Mesodermal cell (in vitro differentiated cells): ENCODE results near the gene KAT7.
A peak's percentile ranks its signal among the peaks of the same experiment; 100 is the strongest.

Experiments used
- H3K27ac ChIP-seq: 2 replicates; pipeline ENCODE4 v1.7.0; 2013; ENCODE audit warnings: mild to moderate bottlenecking, low read depth, low read length, moderate library complexity; ENCODE audit not compliant: severe bottlenecking
- H3K36me3 ChIP-seq: 2 replicates; pipeline ENCODE4 v1.7.1; 2013; ENCODE audit warnings: mild to moderate bottlenecking, low read length, moderate library complexity; ENCODE audit not compliant: control insufficient read depth, insufficient read depth
- H3K4me1 ChIP-seq: one replicate; pipeline ENCODE4 v1.7.1; 2013; ENCODE audit warnings: mild to moderate bottlenecking, low read length; ENCODE audit not compliant: insufficient read depth, control insufficient read depth, poor library complexity, severe bottlenecking
- H3K4me3 ChIP-seq: 2 replicates; pipeline ENCODE4 v1.7.0; 2013; ENCODE audit warnings: low read length, control low read depth, mild to moderate bottlenecking; ENCODE audit not compliant: insufficient read depth, poor library complexity, severe bottlenecking; ENCODE audit errors: extremely low read depth
- H3K9me3 ChIP-seq: 2 replicates; pipeline ENCODE4 v1.7.1; 2013; ENCODE audit warnings: mild to moderate bottlenecking, low read length, moderate library complexity; ENCODE audit not compliant: control insufficient read depth
- WGBS, 2 experiments: methylation state at CpG; one replicate each; pipeline ENCODE4 v1.1.5; 2013; ENCODE audit warnings: missing lambda C conversion rate in 2 of 2; ENCODE audit not compliant: insufficient coverage in 2 of 2; 5-methylcytosine and 5-hydroxymethylcytosine counted together

KAT7 gene

DNA sequence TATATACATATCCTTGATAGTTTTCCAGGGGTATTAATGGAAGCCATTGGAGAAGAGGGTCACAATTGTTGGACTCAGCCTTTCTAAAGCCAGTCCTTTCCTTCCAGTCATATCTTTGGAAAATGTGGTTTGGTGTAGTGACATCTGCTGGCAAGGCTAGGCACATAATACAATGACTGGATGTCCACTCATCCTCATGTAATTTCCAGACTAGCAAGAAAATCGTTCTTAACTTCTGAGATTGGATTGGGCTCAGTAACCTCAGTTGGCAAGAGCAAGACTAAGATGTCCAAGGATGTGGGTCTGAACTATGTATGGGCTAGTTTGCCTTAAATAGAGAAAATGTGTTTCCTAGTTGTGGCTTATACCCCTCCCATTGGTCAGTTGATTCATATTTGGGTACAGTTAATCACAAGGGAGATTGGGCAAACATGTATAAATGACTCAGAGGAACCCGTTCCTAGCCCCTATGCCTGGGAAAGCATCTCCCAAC, 8.7 kb upstream of the KAT7 start:
- Histone ChIP-seq H3K27ac (no peak overlapping the region), H3K36me3 (no peaks in the 10 kb centered on the region), H3K4me3 (no peak overlapping the region), H3K9me3 (no peaks in the 10 kb centered on the region), H3K4me1 (peaks cover 3% of the 10 kb centered on the region)
- WGBS, 2 experiments, result no CpG with 5 or more reads among the region's 2 CpGs

DNA sequence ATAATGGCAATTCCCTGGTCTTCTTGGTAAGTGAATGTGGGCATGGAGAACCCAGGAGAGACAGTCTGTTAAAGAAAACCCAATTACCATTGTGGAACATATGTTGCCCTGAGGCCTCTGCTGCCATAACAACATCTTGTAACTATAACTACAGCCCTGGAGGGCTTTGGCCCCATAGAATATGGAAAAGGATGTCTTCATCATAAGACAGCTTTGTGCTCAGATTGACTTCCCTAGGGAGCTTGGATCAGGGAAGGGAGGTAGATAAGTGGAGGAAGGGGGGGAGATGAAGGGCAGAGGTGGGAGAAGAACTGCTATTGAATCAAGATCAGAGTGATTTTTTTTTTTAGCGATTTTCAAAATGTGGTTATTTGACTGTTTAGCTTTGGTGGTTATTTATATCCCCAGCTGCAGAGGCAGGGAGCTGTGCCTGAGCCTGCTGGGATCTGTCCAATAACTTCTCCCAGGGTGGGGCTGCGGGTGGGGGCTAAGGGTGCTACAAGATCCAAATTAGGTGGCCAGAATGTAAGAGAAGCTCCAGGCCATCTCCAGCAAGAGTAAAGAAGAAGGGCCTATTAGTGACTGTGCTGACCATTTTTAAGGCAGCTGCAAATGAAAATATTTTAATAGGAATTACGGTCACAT, 5.3 kb upstream of the KAT7 start:
- 86 to 90% methylated on average over 1 to 2 of the region's 3 CpGs for WGBS, 2 experiments
- H3K27ac ChIP-seq, result no peak overlapping the region

DNA sequence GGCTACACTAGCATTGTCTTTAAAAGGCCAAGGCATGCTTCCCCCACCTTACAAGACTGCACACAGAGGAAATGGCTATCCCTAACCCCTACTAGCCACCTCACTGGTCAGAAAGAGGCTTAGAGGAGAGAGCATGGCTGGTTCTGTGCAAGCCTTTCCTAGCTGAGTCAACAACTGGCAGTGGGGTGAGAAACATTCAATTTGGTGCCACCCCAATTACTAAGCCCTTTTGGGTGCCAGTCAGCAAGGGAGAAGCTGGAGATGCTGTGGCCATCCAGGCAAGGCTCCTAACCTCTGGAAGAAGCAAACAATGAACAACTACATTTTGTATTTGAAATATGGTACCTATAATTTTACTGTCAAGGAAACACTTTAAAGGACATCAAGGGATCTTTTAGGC, 4.7 kb upstream of the KAT7 start:
- H3K9me3 ChIP-seq, result no peaks in the 10 kb centered on the region
- no peak overlapping the region for H3K27ac ChIP-seq
- H3K36me3 ChIP-seq, result no peaks in the 10 kb centered on the region
- H3K4me1 ChIP-seq, result no peaks in the 10 kb centered on the region
- H3K4me3 ChIP-seq, result no peak overlapping the region

More for the DNA sequence above, 5.3 kb upstream of the KAT7 start:
- Histone ChIP-seq H3K9me3 (no peaks in the 10 kb centered on the region), H3K4me3 (no peak overlapping the region), H3K4me1 (no peaks in the 10 kb centered on the region), H3K36me3 (no peaks in the 10 kb centered on the region)

DNA sequence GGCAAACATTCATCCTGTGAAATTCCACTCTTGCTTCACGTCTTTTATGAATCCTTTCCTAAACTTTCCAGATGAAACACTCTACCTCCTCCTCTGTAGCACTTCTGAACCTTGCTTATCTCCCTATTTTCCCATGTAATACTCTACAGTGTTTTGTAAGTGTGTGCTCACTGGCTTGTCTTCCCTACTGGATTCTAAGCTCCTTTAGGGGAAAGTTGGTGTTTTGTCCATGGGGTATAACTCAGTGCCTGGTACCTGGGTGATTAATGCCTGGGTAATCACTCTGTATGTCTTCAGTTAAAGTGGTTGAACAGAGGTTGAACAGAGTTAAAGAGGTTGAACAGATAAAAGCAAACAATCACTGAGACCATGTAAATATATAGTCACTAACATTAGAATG, 3.8 kb upstream of the KAT7 start:
- peaks cover 1% of the 10 kb centered on the region for H3K36me3 ChIP-seq
- no peak overlapping the region for H3K27ac ChIP-seq
- no peaks in the 10 kb centered on the region for H3K9me3 ChIP-seq
- H3K4me3 ChIP-seq, result no peak overlapping the region
- 63 to 75% methylated on average over 1 of the region's 1 CpG for WGBS, 2 experiments
- no peaks in the 10 kb centered on the region for H3K4me1 ChIP-seq

GRCh38 chr17:49787884-49788477, 500 bp upstream of the KAT7 start:
- no peaks in the 10 kb centered on the region for H3K4me1 ChIP-seq
- WGBS, 2 experiments, result 12 to 14% methylated on average over 8 to 12 of the region's 17 CpGs
- peak overlapping the region; percentile 98 for H3K27ac ChIP-seq
- peaks cover 29% of the 10 kb centered on the region for H3K36me3 ChIP-seq
- H3K4me3 ChIP-seq, result peak overlapping the region; percentile 98
- no peaks in the 10 kb centered on the region for H3K9me3 ChIP-seq

- no peak overlapping the region for H3K27ac ChIP-seq
These were observed 730 bp downstream of the KAT7 start for GRCh38 chr17:49789243-49789578.

GRCh38 chr17:49793309-49793708, 4.8 kb downstream of the KAT7 start:
- Histone ChIP-seq H3K9me3 (no peaks in the 10 kb centered on the region), H3K4me1 (peaks cover 6% of the 10 kb centered on the region), H3K4me3 (no peak overlapping the region), H3K27ac (no peak overlapping the region), H3K36me3 (peaks cover 82% of the 10 kb centered on the region)
- 96 to 100% methylated on average over 1 to 3 of the region's 3 CpGs for WGBS, 2 experiments

More at GRCh38 chr17:49789243-49789578, 730 bp downstream of the KAT7 start:
- H3K4me3 ChIP-seq, result peak overlapping the region; percentile 98
- H3K36me3 ChIP-seq, result peaks cover 41% of the 10 kb centered on the region
- H3K4me1 ChIP-seq, result no peaks in the 10 kb centered on the region
- 9% methylated on average over 15 to 17 of the region's 17 CpGs for WGBS, 2 experiments
- H3K9me3 ChIP-seq, result no peaks in the 10 kb centered on the region

- 95 to 100% methylated on average over 4 to 5 of the region's 5 CpGs for WGBS, 2 experiments
- H3K4me3 ChIP-seq, result no peak overlapping the region
- H3K9me3 ChIP-seq, result no peaks in the 10 kb centered on the region
- no peak overlapping the region for H3K27ac ChIP-seq
- peaks cover 6% of the 10 kb centered on the region for H3K4me1 ChIP-seq
- H3K36me3 ChIP-seq, result peaks cover 94% of the 10 kb centered on the region
These were observed 6.9 kb downstream of the KAT7 start for GRCh38 chr17:49795372-49795771.

GRCh38 chr17:49798182-49798581, 9.7 kb downstream of the KAT7 start:
- Histone ChIP-seq H3K36me3 (peaks cover 98% of the 10 kb centered on the region), H3K9me3 (no peaks in the 10 kb centered on the region), H3K4me1 (peaks cover 6% of the 10 kb centered on the region), H3K27ac (no peak overlapping the region), H3K4me3 (no peak overlapping the region)
- WGBS, 2 experiments, result 91 to 96% methylated on average over 4 to 8 of the region's 8 CpGs

DNA sequence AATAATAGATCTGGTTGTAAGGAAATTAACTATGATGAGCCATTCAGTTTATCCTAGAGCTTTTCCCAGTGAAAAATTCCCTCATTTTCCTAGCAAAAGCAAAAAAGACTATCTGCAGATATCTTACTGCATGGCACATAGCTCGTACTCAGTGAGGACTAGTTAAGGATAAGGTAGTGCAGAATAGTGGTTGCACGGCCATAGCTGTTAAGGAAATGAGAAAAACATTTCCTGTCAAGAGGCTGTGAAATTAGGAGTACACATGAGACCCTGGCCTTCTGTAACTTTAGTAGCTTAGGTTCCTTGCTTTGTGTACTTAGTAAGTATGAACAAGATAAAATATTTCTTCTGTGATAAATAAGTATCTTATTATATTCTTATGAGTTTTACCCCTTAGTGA, 10.3 kb downstream of the KAT7 start:
- H3K9me3 ChIP-seq, result no peaks in the 10 kb centered on the region
- peaks cover 6% of the 10 kb centered on the region for H3K4me1 ChIP-seq
- peaks cover 96% of the 10 kb centered on the region for H3K36me3 ChIP-seq
- H3K27ac ChIP-seq, result no peak overlapping the region
- 81 to 100% methylated on average over 2 of the region's 2 CpGs for WGBS, 2 experiments
- H3K4me3 ChIP-seq, result no peak overlapping the region

- H3K9me3 ChIP-seq, result no peaks in the 10 kb centered on the region
- H3K4me3 ChIP-seq, result no peak overlapping the region
- H3K36me3 ChIP-seq, result peaks cover 76% of the 10 kb centered on the region
- 78 to 97% methylated on average over 3 to 4 of the region's 4 CpGs for WGBS, 2 experiments
- peaks cover under 1% of the 10 kb centered on the region for H3K4me1 ChIP-seq
- H3K27ac ChIP-seq, result no peak overlapping the region
These were observed 20.6 kb downstream of the KAT7 start for GRCh38 chr17:49809056-49809455.
